Fibroblast of upper back skin (primary cell): Measurements from ENCODE around the gene CDHR1.
A peak's percentile ranks its signal among the peaks of the same experiment; 100 is the strongest.

ENCODE experiments used
- DNase-seq: peaks from one replicate; pipeline ENCODE4 v3.0.0-alpha.2; 2013

Gene CDHR1

GRCh38 chr10:84235096-84235495 is 40.8 kb downstream of the CDHR1 start:
- DNase-seq = no peak

DNA sequence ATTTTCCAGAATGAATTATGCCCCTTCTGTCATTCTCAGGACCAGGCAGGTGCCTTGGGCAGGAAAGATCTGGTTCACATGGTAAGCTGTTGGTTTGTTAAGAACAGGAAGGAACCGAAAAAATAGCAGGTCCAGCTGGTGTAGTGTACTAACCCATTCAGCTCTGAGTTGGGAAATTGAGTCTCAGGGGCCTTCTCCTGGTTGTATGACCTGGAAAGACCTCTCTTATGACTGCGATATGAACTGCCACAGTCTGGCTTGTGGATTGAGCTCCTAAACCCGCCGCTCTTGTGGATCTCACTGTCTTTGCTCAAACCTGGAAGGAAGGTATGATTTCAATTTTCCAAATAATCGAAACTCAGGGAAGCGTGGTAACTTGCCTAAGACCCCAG is 42.5 kb downstream of the CDHR1 start:
- no peak for DNase-seq

GRCh38 chr10:84237199-84238051 is 43.1 kb downstream of the CDHR1 start:
- DNase-seq = no peak

DNA sequence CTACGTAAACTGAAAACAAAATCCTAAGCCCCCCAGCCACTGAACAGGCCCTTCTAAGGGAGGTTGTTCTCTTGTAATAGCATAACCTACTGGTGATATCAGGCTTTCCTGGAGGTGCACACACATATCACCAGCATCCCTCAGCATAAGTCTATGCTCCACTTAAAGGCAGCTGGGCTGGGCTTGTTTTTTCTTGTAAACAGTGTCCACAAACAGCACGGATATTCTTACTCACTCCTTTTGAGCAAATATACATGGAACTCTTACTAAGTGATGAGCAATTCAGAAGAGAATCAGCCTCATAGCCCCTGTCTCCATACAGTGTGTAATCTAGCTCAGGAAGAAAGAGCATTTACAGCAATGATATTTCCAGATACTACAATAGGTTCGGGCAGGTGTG is 44.6 kb downstream of the CDHR1 start:
- DNase-seq = no peak

GRCh38 chr10:84241185-84241790 is 47.0 kb downstream of the CDHR1 start, which contains the start of gene LRIT1:
TSS of gene LRIT1 (minus strand) at chr10:84241546. CDS start at chr10:84241439, 107 bp downstream.
- no peak for DNase-seq

GRCh38 chr10:84243759-84244158 is 49.4 kb downstream of the CDHR1 start:
- no peak for DNase-seq

GRCh38 chr10:84244651-84245270 is 50.4 kb downstream of the CDHR1 start, which contains the start of gene RGR:
TSS of gene RGR (plus strand) at chr10:84245053. CDS start at chr10:84245091, 38 bp downstream.
- DNase-seq = no peak

DNA sequence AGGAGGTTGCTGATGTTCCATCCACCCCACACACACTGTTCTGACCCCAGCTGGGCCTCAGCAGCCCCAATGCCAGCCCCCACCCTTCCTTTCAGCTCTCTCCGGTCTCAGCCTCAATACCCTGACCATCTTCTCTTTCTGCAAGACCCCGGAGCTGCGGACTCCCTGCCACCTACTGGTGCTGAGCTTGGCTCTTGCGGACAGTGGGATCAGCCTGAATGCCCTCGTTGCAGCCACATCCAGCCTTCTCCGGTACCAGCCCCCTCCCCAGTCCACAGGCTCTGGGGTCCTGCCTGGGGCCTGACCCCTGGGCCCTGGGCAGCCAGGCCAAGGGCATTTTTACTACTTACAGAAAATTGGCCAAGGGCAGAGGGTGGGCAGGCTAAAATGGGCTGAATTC is 53.2 kb downstream of the CDHR1 start:
- DNase-seq = no peak

DNA sequence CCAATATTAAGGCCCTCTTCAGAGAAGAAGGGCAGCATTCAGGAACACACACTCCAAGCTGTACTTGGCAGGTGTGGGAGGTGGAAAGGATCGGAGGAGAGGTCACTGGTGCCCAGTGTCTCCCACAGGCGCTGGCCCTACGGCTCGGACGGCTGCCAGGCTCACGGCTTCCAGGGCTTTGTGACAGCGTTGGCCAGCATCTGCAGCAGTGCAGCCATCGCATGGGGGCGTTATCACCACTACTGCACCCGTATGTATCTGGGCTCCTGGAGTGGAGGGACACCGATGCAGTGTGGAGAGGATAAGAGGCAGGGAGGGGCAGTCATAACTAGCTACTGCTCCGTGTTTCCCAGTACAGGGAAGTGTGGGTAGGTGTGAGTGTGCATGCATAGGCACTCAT is 54.5 kb downstream of the CDHR1 start:
- no peak for DNase-seq

DNA sequence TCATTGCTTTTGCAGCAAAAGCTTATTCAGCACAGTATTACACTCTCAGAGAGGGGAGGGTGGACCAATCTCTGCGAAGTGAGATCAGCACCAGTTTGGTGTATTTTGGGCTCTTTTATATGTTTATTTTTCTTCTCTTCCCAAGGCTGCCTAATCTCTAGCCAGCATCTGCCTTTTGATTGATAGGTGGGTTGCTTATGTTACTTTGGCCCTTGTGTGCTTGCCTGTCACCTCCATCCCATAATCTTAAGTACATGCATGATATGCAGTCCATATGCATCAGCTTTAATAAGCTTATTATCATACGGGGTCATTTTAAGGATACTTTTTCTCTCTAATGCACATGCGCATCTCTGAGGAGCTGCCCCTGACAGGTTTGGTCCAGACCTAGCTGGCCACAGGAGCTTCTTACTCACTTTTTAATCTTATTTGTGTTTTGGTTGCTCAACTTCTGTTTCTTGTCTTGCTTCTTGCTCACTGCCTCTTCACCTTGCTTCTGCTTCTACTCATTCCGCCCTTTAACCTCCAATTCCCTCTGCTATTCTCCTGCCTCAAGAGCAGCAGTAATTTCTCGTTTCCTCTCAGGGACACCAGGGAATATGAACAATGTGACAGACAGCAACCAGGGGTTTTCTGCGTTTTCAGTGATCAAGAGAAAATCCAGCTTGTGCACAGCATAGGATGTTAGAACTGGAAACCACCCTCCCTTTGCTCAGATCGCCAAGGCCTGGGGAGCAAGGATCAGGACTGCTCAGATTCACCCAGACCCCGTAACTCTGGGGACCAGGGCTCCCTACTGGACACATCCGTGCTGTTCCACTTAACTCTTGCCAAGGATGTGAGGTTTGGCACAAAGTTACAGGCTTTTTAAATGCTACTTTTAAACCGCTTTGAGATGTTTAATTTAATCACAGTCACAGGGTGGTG is 60.5 kb downstream of the CDHR1 start:
- no peak for DNase-seq

GRCh38 chr10:84256510-84257342 is 62.4 kb downstream of the CDHR1 start:
- peak; percentile 28 for DNase-seq

- no peak for DNase-seq
Observed at GRCh38 chr10:84257343-84258020, 63.1 kb downstream of the CDHR1 start.

- DNase-seq = no peak
Observed at GRCh38 chr10:84258034-84258695, 63.8 kb downstream of the CDHR1 start.

GRCh38 chr10:84261236-84261915 is 67.0 kb downstream of the CDHR1 start:
- no peak for DNase-seq

DNA sequence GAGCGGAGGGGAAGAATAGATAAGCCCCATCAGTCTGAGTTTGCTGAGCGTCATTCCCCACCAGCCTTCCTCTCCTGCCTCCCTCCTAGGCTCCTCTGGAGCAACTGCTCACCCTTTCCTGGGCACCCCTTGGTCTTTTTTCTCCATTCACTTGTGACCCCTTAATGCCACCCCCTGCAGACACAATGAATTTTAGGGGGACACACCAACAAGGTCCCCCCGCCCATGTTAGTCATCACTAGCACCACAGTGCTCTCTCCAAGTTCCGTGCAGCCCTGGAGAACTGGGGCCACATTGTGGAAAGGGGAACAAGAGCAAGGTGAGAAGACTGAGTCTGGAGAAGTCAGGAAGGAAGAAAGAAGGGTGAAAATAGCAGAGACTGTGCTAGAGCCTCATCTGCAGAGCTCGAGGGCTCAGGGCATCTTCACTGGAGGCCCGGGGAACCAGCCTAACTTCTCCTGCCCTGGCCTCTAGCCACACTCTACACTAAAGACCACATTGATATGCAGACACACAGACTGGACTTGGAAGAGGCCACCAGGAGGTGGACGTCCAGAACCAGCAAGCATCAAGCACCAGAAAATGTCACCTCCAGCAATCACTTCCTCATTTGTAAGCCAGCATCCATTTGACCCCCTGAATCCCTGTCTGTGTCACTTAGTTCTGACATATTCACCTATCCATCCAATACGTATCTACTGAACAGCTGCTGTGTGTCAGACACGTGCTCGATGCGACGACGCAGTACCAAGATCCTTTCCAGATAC is 68.0 kb downstream of the CDHR1 start:
- DNase-seq = no peak

DNA sequence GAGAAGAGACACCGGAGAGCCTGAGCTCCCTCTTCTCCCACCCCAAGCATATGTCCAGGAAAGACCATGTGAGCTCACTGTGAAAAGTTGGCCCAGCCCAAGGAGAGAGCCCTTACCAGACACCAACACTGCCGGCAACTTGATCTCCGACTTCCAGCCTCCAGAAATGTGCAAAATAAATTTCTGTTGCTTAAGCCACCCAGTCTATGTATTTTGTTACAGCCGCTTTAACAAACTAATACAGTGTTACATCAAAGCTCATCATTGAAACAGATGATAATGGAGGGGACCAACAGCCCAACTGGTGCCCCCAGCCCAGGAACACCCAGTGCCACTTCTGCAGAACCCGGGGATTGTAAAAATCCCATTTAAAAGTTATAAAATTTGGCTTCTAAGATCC is 69.4 kb downstream of the CDHR1 start:
- no peak for DNase-seq

DNA sequence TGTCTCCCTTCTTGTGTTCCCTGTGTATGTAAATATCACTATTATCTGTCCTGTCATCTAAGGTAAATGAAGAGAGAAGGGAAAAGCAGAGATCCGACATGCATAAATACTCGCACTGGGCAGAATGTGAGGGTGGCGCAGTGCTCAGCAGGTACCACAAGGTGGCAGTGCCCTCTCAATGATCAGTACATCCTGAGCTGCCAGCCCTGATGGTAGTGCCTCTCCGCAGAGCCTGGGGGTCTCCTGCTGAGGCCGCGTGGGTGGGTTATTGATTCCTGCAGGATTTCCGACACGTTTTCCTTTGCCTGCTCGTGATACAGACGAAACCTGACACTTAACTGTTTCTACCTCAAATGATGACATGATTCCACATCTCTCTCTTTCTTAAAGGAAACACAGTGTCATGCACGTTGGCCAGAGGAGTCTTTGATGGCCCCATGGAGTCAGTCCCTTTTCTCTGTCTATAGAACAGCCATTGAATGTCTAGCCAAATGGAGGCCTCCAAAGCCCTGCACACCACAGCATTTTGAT is 70.3 kb downstream of the CDHR1 start:
- peak; percentile 54 for DNase-seq

DNA sequence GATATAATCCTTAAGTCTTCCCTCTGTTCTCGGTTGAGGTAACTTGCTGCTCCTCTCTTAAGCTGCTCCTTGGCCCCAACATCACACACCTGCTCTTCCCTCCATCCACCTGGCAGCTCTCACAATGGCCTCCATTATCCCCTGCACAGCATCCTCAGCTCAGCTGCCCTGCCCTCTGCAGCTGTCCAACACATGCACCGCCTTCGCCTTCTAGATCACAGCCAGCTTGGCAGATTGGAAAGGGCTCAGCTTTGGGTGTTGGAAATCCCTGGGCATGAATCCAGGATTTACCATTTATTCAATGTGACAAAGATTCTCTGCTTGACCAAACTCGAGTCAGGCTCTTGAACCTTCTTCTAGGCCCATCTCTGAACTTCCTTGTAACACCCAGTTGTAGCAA is 71.1 kb downstream of the CDHR1 start:
- no peak for DNase-seq
